HG03565 (cell line): Measurements from ENCODE around the gene PUS7L.
"Not testable (repeated sequence)": the region's sequence is repeated elsewhere in the genome, so short reads cannot be mapped to it uniquely, and the experiment has no call there.

Experiments used
- ATAC-seq: cut with Tn5 transposase; IDR thresholded peaks from one replicate; pipeline ENCODE4 v1.9.1; 2021; ENCODE audit warnings: mild to moderate bottlenecking, moderate library complexity; ENCODE audit not compliant: unreplicated experiment

The PUS7L gene

DNA sequence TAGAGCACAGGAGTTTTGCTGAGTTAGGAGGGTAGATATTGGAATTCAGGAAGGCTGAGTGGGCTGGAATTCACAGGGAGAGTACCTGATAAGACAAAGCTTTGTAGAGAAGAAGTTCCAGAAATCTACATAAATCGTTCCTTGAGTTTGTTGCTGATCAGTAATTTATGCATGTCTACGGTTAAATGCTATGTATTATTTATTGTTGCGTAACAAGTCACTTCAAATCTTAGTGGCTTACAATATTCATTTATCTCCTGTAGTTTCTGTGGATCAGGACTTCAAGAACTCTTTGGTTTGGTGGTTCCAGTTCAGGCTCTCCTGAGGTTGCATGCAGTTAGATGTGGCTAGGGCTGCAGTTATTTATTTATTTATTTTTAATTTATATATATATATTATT, 7.8 kb downstream of the PUS7L start:
- no peak for ATAC-seq

DNA sequence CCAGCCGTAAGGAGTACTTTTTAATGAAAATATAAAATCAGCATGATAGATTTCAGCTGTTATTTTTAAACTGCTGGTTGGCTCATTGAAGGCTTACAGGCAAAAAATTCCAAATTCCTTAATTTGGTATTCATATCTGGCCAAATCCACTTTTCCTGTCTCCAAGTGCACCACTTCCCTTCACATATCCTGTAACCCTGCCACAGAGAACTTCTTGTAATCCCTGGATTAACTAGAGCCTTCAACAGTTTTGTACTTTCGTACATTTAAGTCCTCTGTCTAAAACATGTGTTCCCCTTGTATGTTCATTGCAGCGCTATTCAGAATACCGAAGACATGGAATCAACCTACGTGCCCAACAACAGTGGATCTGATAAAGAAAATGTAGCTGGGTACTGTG, 9.6 kb downstream of the PUS7L start:
- no peak for ATAC-seq

DNA sequence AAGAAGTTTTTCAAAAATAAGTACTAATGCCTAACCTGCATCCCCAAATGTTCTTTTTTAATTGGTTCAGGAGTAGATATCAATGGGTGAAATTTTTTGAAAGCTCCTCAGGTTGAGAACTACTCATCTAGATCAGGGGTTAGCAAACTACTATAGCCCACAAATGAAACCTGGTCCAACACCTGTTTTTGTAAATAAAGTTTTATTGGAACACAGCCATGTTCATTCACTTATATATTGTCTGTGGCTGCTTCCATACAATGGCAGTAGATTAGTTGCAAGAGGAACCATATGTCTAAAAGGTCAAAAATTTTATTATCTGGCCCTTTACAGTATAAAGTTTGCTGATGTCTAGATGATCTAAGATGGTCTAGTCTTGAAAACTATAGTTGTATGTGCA, 13.8 kb downstream of the PUS7L start:
- no peak for ATAC-seq

DNA sequence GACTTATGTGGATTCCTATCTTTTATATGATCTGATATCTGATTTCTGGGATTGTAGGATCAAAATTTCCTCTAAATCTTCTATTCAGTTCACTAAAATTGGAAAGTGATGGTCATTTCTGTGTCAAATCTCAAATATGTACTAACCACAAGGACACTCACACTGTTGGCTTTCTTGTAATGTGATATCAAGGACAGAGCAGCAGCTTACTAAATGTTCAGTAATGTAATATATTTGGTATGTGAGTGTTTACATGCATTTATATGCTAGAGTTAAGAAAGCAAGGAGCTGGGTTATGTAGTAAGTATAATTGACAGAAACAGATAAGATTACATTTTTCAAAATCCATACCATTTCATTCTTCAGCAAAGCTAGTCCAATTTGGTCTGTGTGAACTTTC, 16.5 kb downstream of the PUS7L start:
- ATAC-seq: no peak

DNA sequence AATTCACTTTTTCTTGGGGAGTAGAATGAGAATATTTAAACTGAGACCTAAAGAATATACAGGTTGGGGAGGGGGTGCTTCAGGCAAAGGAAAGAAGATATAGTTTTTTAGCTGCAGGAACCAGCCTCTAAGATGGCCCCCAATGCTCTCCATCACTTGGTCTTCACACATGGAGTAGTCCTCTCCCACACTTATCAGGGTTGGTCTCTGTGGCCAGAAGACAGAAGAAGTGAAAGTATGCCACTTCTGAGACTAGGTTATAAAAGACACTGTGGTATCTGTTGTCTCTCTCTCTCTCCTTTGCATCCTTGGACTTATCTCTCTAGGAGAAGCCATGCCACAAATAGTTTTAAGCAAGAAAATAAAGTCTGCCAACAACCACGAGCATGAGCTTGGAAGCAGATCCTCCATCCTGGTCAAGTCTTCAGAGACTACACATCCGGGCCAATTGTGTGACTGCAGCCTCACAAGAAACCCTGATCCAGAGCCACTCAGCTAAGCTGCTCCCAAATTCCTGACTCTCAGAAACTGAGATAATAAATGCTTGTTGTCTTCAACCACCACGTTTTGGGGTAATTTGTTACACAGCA, 18.0 kb downstream of the PUS7L start:
- peak; percentile 65 for ATAC-seq

DNA sequence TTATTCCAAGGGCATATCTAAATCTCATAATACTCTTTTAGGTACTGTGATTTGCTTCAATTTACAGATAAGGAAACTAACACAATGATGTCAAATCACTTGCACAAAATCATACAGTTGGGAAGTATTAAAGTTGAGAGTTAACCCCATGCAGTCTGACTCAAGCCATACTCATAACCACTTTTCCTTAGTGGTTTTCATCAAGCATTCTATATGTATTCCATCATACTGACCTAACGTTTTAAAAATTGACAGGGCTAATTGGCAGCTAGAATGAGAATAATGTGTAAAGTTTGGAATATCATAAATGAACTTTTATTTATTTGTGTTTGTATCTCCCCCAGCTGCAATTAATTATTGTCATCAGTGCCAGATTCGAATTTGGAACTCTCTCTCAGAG, 20.9 kb downstream of the PUS7L start:
- ATAC-seq: no peak

DNA sequence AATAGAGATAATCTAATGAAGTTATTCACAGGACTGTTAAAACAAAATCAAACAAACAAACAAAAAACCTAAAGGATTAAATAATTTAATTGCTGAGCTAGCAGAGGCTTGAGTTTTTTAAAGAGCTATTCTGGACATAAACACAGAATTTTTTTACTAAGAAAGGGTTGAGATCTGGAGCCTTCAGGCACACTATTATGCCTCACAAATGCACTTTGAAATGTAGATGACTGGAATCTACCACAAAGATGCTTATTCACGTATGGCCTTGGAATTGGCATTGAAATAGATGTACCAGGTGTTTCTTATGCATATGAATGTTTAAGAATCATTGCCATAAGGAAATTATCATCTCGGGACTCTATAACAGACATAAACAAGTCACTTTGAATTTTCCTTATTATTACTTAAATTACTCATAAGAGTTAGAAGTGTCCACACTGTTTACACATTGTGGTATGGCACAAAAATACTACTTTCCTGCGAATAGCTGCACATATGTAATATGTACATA, 21.6 kb downstream of the PUS7L start:
- no peak for ATAC-seq

DNA sequence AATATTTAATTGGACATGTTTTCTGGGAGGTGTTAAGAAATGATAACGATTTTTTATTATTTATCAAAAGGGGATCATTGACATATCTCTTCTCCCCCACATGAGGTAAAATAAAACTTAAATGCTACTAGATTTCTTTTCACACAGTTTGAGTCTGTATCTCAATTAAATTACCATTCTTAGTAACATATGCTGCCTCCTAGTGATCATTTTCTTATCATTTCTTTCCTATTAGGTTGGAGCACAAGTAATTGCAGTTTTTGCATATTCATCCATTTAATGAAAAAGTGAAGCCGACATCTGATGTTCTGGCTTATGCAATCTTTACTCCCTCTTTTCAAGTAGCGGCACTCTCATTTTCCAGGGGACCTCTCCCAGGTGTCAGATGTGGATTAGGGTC, 24.9 kb downstream of the PUS7L start:
- no peak for ATAC-seq

DNA sequence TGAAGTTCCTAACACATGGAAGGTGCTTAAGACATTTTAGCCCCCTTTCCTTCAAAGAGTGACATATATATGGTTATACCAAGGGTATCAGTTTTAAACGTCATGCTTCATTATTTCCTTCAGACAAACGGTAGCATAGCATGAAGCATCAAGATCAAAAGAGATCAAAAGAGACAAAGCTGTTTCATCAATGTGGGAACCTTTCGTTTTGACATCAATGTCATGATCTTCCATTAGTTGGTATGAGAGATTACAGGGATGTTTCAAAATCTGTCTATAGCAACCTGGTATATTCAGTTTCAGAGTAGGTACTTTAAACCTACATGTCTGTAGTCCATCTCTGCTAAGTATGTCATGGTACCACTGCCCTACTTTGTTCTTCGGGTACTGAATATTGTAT, 28.3 kb downstream of the PUS7L start:
- no peak for ATAC-seq

DNA sequence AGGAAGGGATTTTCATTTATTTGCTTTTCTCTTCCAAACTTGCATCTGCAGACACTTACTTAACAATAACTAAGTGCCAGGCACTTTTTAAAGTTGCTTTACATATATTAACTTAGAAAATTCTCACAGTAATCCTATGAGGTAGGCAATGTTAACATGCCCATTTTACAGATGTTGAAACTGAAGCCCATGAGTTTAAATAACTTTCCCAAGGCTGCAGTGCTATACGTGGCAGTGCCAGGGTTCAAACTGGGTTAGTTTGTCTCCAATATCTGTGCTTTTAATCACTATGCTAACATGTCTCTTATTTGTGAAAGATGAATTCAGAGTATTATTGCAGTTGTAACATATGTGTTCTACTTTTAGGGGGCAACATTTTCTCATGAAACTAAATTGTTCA, 29.9 kb downstream of the PUS7L start:
- no peak for ATAC-seq

DNA sequence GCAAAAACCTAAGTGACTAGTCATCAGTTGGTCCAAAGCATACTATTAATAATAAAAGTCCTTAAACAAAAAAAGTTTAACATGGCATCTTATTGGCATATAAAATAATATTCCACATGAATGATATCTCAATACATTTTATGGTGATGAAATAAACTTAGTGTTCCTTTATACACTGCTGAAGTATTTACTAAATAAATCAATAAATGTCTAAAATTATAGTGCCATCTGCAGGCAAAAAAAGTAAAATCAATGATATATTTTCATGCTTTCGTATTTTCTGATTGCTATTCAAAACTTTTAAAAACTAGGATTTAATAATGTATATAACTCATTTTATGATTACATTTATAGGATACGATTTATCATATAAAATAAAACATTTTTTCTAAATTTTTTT, 30.5 kb downstream of the PUS7L start:
- ATAC-seq: no peak

DNA sequence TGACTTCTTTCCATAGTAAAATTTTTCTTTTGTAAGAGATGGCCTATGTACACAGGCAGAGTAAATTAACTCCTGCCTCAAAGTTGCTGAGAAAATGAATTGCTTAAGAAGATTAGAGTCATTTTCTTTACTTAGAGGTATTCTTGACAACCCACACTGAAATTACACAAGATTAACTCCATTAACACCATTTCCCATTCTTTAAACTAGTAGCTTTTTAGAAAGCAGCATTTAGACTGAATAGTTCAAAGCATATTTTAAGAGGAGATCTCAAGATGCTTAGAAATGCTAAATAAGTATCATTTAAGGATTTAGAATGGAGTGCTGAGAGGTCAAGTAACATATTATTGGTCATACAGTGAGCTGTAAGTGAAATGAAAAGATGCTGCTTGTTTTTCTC, 35.5 kb downstream of the PUS7L start:
- ATAC-seq: no peak

DNA sequence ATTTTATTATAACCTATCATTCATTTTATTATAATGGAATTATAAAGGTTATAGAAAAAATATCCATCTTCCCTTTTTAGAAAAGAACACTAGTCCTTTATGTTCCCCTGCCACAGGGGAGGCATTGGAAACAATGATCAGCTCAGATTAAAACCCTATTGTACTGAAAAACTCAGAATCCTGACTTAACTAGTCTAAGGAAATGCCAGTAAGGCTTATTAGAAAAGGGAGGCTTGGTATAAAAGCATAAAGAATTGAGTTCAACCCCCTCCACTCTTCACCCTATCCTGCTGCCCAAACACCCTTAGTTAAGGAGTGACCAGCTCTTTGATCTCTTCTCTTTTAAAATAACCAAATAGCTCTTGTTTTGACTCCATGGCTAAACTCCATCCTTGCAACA, 36.0 kb downstream of the PUS7L start:
- ATAC-seq: no peak

DNA sequence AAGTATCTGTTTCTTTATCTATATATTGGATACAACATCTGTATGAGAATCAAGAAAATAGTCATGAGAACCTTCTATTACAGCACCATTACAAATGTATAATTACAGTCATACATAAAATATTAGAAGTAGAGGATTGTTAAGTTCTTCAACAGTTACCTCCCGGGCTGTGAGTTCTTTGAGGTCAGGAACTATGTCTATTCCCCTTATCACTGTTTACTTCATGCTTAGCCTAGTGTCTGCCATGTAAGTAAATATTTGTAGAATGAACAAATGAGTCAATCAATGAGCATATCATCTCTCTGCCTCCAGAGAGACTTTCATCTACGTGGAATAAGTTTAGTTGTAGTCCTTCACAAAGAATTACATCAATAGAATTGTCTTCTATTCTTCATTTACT, 47.2 kb downstream of the PUS7L start:
- no peak for ATAC-seq

DNA sequence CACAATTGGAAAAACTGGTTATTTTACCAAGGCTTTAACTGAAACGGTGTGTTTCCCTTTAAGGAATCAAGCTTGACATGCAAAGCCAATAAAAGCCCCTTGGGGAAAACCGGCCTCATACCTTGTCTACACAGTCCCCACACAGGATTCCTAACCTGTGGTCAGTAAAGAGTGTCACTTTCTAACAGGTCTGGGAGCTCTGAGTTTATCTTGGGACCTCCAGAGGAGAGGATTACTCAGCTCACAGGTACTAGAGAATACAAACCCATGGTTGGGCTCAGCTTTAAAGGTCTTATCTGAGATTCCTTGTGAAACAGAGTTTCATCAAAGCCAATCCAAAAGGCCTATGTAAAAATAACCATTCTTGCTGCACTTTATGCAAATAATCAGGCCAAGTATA, 54.8 kb downstream of the PUS7L start:
- not testable (repeated sequence) for ATAC-seq

DNA sequence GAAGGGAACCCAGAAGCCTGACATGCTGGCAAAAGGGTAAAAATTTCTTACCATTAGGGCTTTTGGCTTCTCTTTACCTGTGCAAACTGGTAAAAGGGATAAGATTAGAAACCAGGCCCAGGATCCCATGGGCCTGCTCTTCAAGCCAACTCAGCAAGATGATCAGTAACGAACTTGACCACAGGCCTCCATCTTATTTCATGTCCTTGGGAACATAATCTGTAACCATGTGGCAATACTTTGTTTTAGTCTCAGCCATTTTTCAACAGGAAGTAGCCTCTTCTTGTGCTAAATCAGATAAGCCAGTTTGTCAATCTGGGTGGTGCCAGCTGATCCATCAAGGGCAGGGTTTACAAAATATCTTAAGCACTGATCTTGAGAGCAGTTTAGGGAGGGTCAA, 57.4 kb downstream of the PUS7L start:
- not testable (repeated sequence) for ATAC-seq

DNA sequence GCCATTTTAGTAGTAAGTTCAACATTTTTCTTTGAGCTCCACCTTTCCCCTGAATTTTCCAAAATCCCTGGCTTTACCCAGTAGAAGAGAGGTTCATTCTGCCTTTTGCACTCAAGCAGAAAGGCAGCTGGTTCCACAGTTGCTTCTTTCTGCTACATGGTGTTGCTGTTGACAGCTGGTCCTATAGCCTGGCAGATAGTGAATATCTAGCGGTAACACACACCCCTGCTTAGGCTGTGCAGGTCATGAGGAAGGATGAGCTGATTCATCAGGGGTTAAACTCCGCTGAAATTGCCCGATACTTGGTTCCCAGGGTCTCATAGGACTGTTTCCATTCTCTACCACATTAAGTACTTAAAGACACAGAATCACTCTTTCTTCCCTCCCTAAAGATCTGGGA, 62.4 kb downstream of the PUS7L start:
- no peak for ATAC-seq

DNA sequence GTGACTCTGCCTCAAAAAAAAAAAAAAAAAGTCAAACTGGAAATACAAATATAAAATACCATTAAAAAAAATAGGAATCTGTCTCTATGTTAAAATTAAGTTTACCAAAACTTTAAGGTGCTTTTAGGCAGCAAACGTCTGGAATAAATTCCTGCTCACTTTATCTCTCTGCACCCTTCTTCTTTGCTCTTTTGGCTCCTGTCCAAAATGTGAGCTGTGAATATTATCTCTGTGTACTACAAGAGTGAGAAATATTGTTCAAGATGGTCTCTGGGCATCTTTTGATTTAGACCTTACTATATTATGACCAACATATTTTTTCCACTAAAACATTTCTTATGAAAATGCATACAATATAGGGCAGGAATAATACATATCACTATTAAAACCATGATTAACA, 63.7 kb downstream of the PUS7L start:
- no peak for ATAC-seq

DNA sequence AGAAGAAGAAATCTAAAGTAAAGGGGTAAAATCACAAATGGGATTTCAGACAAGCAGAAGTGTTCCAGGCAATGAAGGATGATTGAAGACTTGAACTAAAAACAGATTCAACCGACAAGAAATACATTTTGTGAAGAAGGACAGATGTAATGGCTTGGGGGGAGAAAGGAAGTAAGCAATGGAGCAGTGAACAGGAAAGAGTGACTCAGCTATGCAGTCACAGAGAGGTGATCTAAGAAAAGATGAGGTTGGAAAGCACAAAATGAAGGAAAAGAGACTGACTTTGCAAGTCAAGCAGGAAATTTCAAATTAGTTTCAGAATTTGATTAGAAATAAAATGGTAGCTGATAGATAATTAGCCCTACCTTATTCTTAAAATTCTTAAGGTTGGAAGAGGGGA, 66.5 kb downstream of the PUS7L start:
- no peak for ATAC-seq

DNA sequence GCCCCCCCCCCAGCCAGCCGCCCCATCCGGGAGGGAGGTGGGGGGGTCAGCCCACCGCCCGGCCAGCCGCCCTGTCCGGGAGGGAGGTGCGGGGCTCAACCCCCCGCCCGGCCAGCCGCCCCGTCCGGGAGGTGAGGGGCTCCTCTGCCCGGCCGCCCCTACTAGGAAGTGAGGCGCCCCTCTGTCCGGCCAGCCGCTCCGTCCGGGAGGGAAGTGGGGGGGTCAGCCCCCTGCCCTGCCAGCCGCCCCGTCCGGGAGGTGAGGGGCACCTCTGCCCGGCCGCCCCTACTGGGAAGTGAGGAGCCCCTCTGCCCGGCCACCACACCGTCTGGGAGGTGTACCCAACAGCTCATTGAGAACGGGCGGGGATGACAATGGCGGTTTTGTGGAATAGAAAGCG, 73.1 kb downstream of the PUS7L start:
- ATAC-seq: not testable (repeated sequence)

DNA sequence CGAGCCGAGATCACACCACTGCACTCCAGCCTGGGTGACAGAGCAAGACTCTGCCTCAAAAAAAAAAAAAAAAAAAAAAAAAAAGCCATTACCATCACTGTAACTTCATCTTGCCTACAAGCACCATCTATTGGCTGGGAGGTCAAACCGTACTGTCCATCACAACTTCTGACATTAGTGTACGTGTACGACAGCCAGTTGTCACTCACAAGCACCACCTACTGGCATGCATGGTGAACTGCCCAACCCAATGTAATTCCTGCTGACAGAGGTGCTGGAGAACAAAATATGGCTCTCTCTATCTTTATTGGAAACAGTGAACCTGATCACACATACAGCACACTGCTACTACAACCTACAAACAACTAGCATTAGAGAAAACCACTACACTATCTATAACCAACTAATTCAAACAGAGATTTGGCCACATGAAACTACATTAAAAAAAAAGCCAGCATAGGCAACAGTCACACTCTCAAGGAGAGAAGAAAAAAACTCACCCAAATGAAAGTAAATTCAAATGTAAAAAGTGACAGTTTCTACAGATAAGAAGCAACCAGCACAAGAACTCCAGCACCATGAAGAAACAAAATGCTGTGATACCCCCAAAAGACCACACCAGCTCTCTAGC, 82.3 kb downstream of the PUS7L start:
- peak; percentile 97 for ATAC-seq

DNA sequence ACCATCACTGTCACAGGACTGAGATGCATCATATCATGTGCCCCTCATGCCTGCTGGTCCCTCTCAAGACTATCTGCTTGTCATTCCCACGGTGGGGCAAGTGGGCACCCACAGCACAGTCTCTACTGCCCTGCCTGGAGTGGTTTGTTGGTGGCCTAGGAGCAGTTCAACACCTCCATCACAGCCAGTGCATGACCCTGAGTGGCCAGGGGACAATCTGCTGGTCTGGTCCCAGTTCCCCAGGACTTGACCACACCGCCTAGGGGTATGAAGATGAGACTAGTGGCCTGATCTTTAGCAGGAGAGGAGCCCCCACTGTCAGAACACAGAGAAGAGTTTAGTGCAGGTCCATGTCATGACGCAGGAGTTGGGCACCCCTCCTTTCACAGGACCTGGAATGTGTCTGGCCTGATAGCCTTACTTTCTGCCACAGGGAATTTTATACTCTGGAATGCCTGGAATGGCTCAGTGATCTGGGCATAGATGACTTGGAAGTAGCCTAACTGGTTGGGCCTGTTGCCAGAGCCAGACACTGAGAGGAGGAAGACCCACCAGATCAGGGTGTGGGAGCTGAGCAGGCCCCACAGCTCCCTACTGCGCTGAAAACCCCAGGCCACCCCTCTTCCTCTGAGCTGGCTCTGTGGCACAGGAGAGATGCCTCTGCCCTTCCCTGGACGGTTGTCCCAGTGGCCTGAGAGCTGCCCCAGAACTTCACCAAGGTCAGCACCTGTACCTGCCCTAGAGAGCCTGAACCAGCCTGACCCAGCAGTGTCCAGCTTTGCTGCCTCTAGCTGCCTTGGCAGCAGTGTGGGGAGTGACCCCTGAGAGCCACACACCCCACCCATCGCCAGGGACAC, 83.3 kb downstream of the PUS7L start:
- no peak for ATAC-seq
